NCI-H446 (cell line): Measurements from ENCODE around the gene RNF114.
"Not testable (repeated sequence)": the region's sequence is repeated elsewhere in the genome, so short reads cannot be mapped to it uniquely, and the experiment has no call there.

Experiments used
- DNase-seq, 2 experiments: peaks; one replicate each; lab custom pipeline; 2025; lab: John Stamatoyannopoulos, UW

The RNF114 gene

GRCh38 chr20:49987015-49987867 lies 51.0 kb downstream of the RNF114 start:
- no peak for DNase-seq

- no peak for DNase-seq
Observed at GRCh38 chr20:49987868-49988690, 51.9 kb downstream of the RNF114 start.

- no peak for DNase-seq
Observed at GRCh38 chr20:49989234-49990065, 53.3 kb downstream of the RNF114 start.

GRCh38 chr20:49990271-49990720 lies 54.1 kb downstream of the RNF114 start:
- DNase-seq, result no peak

GRCh38 chr20:49993301-49993751 lies 57.1 kb downstream of the RNF114 start:
- DNase-seq, result no peak

- DNase-seq, result no peak
Observed at GRCh38 chr20:49995586-49995985, 59.4 kb downstream of the RNF114 start.

GRCh38 chr20:49998478-49999188 lies 62.4 kb downstream of the RNF114 start:
- DNase-seq, result not testable (repeated sequence)

- DNase-seq, result no peak
Observed at GRCh38 chr20:49999329-49999728, 63.1 kb downstream of the RNF114 start.

- not testable (repeated sequence) for DNase-seq
Observed at GRCh38 chr20:50000548-50001222, 64.5 kb downstream of the RNF114 start.

- no peak for DNase-seq
Observed at GRCh38 chr20:50001784-50002311, 65.7 kb downstream of the RNF114 start.

GRCh38 chr20:50003253-50003656 lies 67.1 kb downstream of the RNF114 start:
- DNase-seq, result no peak
